OCI-LY7 (cell line): ENCODE results near the gene CSTF2T.

Experiments
- CTCF ChIP-seq: fragments of 200-600 bp; sonication (generic); conservative IDR thresholded peaks from 2 replicates; pipeline ENCODE4 v1.5.1; 2014; ENCODE audit warnings: mild to moderate bottlenecking, antibody characterized with exemption, low read length, moderate library complexity, mixed read lengths
- EZH2phosphoT487 ChIP-seq: fragments of 200-600 bp; sonication (generic); IDR thresholded peaks from 2 replicates; pipeline ENCODE4 v1.6.1; 2018; ENCODE audit warnings: low read depth, borderline replicate concordance, mild to moderate bottlenecking, mixed run types, antibody characterized with exemption, low read length, moderate library complexity, mixed read lengths

GRCh38 chr10:51687296-51687695, 12.1 kb downstream of the CSTF2T start:
- TF ChIP-seq CTCF (no peak), EZH2phosphoT487 (no peak)
